Measurements from ENCODE around the gene HYDIN.

The HYDIN gene

DNA sequence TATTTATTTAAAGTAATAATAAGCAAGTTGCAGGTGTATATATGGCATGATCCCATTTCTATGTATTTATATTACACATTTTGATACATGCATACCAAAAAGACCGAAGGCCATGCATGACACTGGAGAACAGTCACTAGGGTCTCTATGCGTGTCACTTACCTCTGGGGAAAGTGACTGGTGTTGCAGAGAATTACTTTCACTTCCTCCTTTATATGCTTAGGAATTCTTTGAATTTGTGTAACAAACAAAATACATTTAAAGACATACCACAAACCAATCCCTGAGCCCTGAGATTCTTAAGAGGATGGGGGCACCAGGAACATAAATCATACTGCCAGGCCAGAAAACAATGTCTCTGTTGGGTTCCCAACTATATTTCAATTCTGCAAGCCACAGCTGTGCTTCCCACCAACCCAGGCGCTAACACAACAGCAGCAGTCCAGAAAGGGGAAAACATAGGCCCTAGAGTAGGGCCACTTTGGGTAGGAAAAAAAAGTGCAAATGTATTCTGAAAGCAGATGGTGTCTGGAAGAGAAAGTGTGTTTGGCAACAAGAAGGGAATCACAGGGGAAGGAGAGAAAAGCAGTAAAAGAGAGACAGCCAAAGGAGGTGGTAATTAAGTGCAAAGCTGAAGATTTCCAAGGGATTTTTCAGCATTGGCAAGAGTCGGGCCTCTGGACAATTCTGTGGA is 24.5 kb upstream of the HYDIN start:
- H3K4me3 ChIP-seq (ENCODE audit: low read length), result no peak overlapping the region

GRCh38 chr16:71250461-71251235 is 20.1 kb upstream of the HYDIN start:
- Histone ChIP-seq H3K27me3 (ENCODE audit: control insufficient read depth, insufficient read depth, low read length) (no peaks in the 10 kb centered on the region), H3K4me3 (ENCODE audit: low read length) (no peak overlapping the region), H3K9ac (ENCODE audit: low read depth, low read length) (no peak overlapping the region), H3K36me3 (ENCODE audit: insufficient read depth, low read length) (no peaks in the 10 kb centered on the region), H3K4me2 (ENCODE audit: low read length) (no peak overlapping the region), H3K9me3 (replicated peaks; ENCODE audit: low read length) (no peaks in the 10 kb centered on the region), H3K4me1 (ENCODE audit: control insufficient read depth, insufficient read depth, low read length) (no peaks in the 10 kb centered on the region)

More for the DNA sequence above, 24.5 kb upstream of the HYDIN start:
- Histone ChIP-seq H3K9me3 (replicated peaks; ENCODE audit: low read length) (no peaks in the 10 kb centered on the region), H3K27me3 (ENCODE audit: control insufficient read depth, insufficient read depth, low read length) (no peaks in the 10 kb centered on the region), H3K9ac (ENCODE audit: low read depth, low read length) (no peak overlapping the region), H3K4me2 (ENCODE audit: low read length) (no peak overlapping the region), H3K36me3 (ENCODE audit: insufficient read depth, low read length) (no peaks in the 10 kb centered on the region), H3K4me1 (ENCODE audit: control insufficient read depth, insufficient read depth, low read length) (no peaks in the 10 kb centered on the region)

- H3K36me3 ChIP-seq (ENCODE audit: insufficient read depth, low read length), result no peaks in the 10 kb centered on the region
- H3K4me2 ChIP-seq (ENCODE audit: low read length), result no peak overlapping the region
- H3K4me1 ChIP-seq (ENCODE audit: control insufficient read depth, insufficient read depth, low read length), result no peaks in the 10 kb centered on the region
- H3K9me3 ChIP-seq (replicated peaks; ENCODE audit: low read length), result no peaks in the 10 kb centered on the region
- no peak overlapping the region for H3K4me3 ChIP-seq (ENCODE audit: low read length)
- no peaks in the 10 kb centered on the region for H3K27me3 ChIP-seq (ENCODE audit: control insufficient read depth, insufficient read depth, low read length)
- H3K9ac ChIP-seq (ENCODE audit: low read depth, low read length), result no peak overlapping the region
These were observed 18.9 kb upstream of the HYDIN start for GRCh38 chr16:71249399-71249798.

DNA sequence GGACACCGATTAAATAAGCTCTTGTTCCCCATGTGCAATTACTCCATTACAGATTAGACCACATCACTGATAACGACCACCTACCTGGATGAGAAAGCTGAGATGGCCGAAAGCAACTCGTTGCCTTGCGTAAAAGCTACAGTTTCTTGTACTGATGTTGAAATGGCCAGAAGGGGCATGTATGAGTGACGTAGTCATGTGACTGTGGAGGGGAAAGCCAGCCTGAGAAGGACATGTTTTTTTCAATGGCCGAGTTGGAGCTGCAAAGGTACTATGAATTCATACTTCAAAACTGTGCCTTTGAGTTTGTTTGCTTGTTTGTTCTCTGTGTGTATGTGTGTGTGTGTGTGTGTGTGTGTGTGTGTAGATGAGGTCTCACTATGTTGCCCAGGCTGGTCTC is 17.0 kb upstream of the HYDIN start:
- H3K4me1 ChIP-seq (ENCODE audit: control insufficient read depth, insufficient read depth, low read length), result no peaks in the 10 kb centered on the region
- H3K27me3 ChIP-seq (ENCODE audit: control insufficient read depth, insufficient read depth, low read length), result no peaks in the 10 kb centered on the region

DNA sequence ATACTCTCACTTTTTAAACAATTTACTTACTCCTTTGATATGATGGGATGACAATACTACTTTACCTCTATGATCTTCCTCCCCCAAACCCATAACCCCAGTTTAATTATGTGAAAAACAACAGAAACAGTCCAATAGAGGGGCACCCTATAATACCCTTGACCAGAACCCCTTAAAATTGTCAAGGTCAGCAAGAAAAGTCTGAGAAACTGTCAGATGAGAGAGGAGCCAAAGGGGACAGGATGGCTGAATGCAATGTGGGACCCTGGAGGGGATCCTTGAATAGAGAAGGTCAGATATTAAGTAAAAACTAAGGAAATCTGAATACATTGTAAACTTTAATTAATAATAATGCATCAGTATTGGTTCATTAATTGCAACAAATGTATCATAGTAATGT is 15.8 kb upstream of the HYDIN start:
- Histone ChIP-seq H3K36me3 (ENCODE audit: insufficient read depth, low read length) (no peaks in the 10 kb centered on the region), H3K9ac (ENCODE audit: low read depth, low read length) (no peak overlapping the region), H3K4me3 (ENCODE audit: low read length) (no peak overlapping the region), H3K4me1 (ENCODE audit: control insufficient read depth, insufficient read depth, low read length) (no peaks in the 10 kb centered on the region), H3K4me2 (ENCODE audit: low read length) (no peak overlapping the region), H3K27me3 (ENCODE audit: control insufficient read depth, insufficient read depth, low read length) (no peaks in the 10 kb centered on the region), H3K9me3 (replicated peaks; ENCODE audit: low read length) (no peaks in the 10 kb centered on the region)

More for the DNA sequence above, 17.0 kb upstream of the HYDIN start:
- no peaks in the 10 kb centered on the region for H3K36me3 ChIP-seq (ENCODE audit: insufficient read depth, low read length)
- H3K9me3 ChIP-seq (replicated peaks; ENCODE audit: low read length), result no peaks in the 10 kb centered on the region
- no peak overlapping the region for H3K4me3 ChIP-seq (ENCODE audit: low read length)
- H3K4me2 ChIP-seq (ENCODE audit: low read length), result no peak overlapping the region
- no peak overlapping the region for H3K9ac ChIP-seq (ENCODE audit: low read depth, low read length)

GRCh38 chr16:71244521-71244920 is 14.0 kb upstream of the HYDIN start:
- no peaks in the 10 kb centered on the region for H3K27me3 ChIP-seq (ENCODE audit: control insufficient read depth, insufficient read depth, low read length)
- no peak overlapping the region for H3K4me3 ChIP-seq (ENCODE audit: low read length)
- H3K9ac ChIP-seq (ENCODE audit: low read depth, low read length), result no peak overlapping the region
- no peak overlapping the region for H3K4me2 ChIP-seq (ENCODE audit: low read length)
- no peaks in the 10 kb centered on the region for H3K36me3 ChIP-seq (ENCODE audit: insufficient read depth, low read length)
- H3K9me3 ChIP-seq (replicated peaks; ENCODE audit: low read length), result no peaks in the 10 kb centered on the region
- H3K4me1 ChIP-seq (ENCODE audit: control insufficient read depth, insufficient read depth, low read length), result no peaks in the 10 kb centered on the region

DNA sequence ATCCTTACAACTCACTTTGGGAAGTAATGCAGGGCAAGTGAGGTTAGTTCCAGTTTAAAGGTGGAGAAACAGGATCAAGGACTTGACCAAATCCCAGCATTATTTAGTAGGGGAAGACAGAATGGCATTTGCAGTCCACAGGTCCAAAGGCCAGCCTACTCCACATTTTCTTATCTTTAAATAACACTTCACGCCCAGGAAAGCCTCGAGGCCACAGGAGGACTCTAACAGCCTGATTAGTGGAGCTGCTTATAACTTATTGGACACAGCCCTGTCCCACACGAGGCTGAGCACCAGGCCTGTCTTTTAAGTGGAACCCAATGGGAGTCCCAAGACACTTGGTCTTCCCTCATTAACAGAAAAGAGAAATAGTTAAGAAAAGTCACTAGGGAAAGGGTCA is 12.1 kb upstream of the HYDIN start:
- no peaks in the 10 kb centered on the region for H3K9me3 ChIP-seq (replicated peaks; ENCODE audit: low read length)

DNA sequence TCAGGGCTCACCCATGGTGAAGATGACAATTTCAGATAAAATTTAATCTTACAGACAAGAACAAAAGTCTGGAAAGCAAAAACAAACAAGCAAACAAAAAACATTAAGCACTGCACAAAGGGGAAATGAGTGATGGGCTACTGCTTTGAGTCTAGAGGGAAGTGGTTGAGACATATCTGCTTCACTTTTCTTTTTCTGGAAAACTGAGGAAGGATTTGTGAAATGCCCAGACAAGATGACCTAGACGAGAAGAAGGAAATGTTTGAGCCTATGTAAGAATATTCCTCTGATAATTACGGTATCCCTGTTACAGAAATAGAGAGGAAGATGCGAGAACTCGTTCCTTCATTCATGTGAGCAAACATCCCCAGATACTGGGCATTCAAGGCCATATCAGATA is 11.5 kb upstream of the HYDIN start:
- no peak overlapping the region for H3K4me2 ChIP-seq (ENCODE audit: low read length)
- H3K4me3 ChIP-seq (ENCODE audit: low read length), result no peak overlapping the region
- H3K9me3 ChIP-seq (replicated peaks; ENCODE audit: low read length), result no peaks in the 10 kb centered on the region
- no peaks in the 10 kb centered on the region for H3K4me1 ChIP-seq (ENCODE audit: control insufficient read depth, insufficient read depth, low read length)
- no peaks in the 10 kb centered on the region for H3K27me3 ChIP-seq (ENCODE audit: control insufficient read depth, insufficient read depth, low read length)
- no peak overlapping the region for H3K9ac ChIP-seq (ENCODE audit: low read depth, low read length)
- H3K36me3 ChIP-seq (ENCODE audit: insufficient read depth, low read length), result no peaks in the 10 kb centered on the region

More for the DNA sequence above, 12.1 kb upstream of the HYDIN start:
- H3K4me3 ChIP-seq (ENCODE audit: low read length), result no peak overlapping the region
- H3K36me3 ChIP-seq (ENCODE audit: insufficient read depth, low read length), result no peaks in the 10 kb centered on the region
- H3K27me3 ChIP-seq (ENCODE audit: control insufficient read depth, insufficient read depth, low read length), result no peaks in the 10 kb centered on the region
- H3K9ac ChIP-seq (ENCODE audit: low read depth, low read length), result no peak overlapping the region
- no peaks in the 10 kb centered on the region for H3K4me1 ChIP-seq (ENCODE audit: control insufficient read depth, insufficient read depth, low read length)
- no peak overlapping the region for H3K4me2 ChIP-seq (ENCODE audit: low read length)

GRCh38 chr16:71229344-71229743 is 1.2 kb downstream of the HYDIN start:
- Histone ChIP-seq H3K4me1 (ENCODE audit: control insufficient read depth, insufficient read depth, low read length) (no peaks in the 10 kb centered on the region), H3K4me2 (ENCODE audit: low read length) (no peak overlapping the region), H3K9ac (ENCODE audit: low read depth, low read length) (no peak overlapping the region), H3K9me3 (replicated peaks; ENCODE audit: low read length) (no peaks in the 10 kb centered on the region), H3K36me3 (ENCODE audit: insufficient read depth, low read length) (no peaks in the 10 kb centered on the region), H3K4me3 (ENCODE audit: low read length) (no peak overlapping the region), H3K27me3 (ENCODE audit: control insufficient read depth, insufficient read depth, low read length) (peaks cover 10% of the 10 kb centered on the region)

DNA sequence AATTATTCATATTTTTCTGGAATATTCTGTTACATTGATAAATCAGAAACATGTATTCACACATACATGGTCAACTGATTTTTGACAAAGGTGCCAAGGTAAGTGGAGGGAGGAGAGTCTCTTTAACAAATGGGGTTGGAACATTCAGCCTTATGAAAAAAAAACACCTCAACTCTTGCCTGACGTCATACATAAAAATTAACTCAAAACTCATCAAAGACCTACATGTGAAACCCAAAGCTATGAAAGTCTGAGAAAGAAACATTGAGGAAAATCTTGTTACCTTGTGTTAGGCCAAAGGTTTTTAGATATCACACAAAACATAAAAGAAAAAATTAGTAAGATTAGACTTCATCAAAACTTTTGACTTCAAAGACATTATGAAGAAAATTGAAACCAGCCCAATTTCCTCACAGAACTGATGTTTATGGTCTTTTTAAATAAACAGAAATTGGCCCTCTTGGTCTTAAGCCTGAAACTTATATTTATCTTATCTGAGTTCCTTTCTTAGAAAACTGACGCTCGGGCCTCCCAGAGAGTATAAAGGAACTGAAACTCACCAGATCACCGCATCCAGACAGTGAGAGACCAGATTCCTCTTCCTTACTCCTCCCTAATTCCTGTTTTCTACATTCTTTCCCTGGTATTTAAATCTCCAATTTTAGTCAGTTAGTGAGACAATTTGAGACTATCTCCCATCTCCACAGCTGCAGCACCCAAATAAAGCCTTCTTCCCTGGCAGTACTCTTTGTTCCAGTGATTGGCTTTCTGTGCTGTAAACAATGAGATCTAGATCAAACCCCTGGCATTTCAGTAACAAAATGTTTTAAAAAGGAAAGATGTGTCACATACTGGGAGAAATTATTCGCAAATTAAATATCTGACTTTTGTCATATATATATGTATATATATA is 4.0 kb downstream of the HYDIN start:
- H3K9me3 ChIP-seq (replicated peaks; ENCODE audit: low read length), result no peaks in the 10 kb centered on the region
- H3K9ac ChIP-seq (ENCODE audit: low read depth, low read length), result no peak overlapping the region
- H3K4me2 ChIP-seq (ENCODE audit: low read length), result no peak overlapping the region
- no peaks in the 10 kb centered on the region for H3K4me1 ChIP-seq (ENCODE audit: control insufficient read depth, insufficient read depth, low read length)
- H3K36me3 ChIP-seq (ENCODE audit: insufficient read depth, low read length), result no peaks in the 10 kb centered on the region
- peaks cover 5% of the 10 kb centered on the region for H3K27me3 ChIP-seq (ENCODE audit: control insufficient read depth, insufficient read depth, low read length)
- H3K4me3 ChIP-seq (ENCODE audit: low read length), result no peak overlapping the region

DNA sequence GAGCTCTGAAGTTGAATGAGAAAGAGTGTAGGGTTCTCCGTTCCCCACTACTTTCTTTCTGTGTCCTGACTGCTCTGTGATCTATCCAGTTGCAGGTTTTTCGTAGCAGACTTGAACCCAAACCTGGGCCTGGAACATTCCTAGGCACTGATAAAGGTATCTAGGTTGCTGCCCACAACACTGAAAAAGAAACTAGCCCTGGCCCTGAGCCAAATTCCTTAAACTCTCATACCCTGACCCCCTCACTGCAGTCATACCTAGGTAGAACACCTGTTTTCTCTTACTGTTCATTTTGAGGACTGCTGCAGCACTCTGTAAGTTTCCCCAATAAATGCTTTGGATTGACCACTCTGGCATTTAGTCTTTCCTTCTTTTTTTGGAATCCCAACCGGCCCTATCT is 5.4 kb downstream of the HYDIN start:
- Histone ChIP-seq H3K4me2 (ENCODE audit: low read length) (no peak overlapping the region), H3K9me3 (replicated peaks; ENCODE audit: low read length) (no peaks in the 10 kb centered on the region), H3K4me3 (ENCODE audit: low read length) (no peak overlapping the region), H3K4me1 (ENCODE audit: control insufficient read depth, insufficient read depth, low read length) (no peaks in the 10 kb centered on the region), H3K27me3 (ENCODE audit: control insufficient read depth, insufficient read depth, low read length) (no peaks in the 10 kb centered on the region), H3K36me3 (ENCODE audit: insufficient read depth, low read length) (no peaks in the 10 kb centered on the region), H3K9ac (ENCODE audit: low read depth, low read length) (no peak overlapping the region)

All from skeletal muscle satellite cell (primary cell).